DMS114 treated with DMSO at 0.1 percent for 48 hours (cell line): ENCODE data around the gene RELB.
A peak's percentile ranks its signal among the peaks of the same experiment; 100 is the strongest.
"Not testable (repeated sequence)": the region's sequence is repeated elsewhere in the genome, so short reads cannot be mapped to it uniquely, and the experiment has no call there.

Experiments
- DNase-seq: peaks from one replicate; lab custom pipeline; 2025; ENCODE audit not compliant: unreplicated experiment; lab: John Stamatoyannopoulos, UW

RELB gene

DNA sequence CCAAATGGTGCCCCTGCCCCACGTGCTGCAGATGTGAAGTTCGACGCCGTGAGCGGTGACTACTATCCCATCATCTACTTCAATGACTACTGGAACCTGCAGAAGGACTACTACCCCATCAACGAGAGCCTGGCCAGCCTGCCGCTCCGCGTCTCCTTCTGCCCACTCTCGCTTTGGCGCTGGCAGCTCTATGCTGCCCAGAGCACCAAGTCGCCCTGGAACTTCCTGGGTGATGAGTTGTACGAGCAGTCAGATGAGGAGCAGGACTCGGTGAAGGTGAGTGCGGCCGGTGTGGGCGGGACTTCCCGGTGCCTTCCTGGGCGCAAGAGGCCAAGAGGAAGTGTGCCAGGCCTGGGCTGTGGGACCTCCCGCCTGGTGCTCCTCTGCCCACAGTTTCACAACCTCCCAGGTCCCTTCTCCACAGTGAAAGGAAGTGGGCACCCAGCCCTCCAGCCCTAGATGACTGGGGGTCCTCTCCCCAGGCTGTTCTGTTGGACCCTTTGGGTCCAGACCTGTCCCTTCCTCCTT, 14.1 kb upstream of the RELB start:
- no peak for DNase-seq

DNA sequence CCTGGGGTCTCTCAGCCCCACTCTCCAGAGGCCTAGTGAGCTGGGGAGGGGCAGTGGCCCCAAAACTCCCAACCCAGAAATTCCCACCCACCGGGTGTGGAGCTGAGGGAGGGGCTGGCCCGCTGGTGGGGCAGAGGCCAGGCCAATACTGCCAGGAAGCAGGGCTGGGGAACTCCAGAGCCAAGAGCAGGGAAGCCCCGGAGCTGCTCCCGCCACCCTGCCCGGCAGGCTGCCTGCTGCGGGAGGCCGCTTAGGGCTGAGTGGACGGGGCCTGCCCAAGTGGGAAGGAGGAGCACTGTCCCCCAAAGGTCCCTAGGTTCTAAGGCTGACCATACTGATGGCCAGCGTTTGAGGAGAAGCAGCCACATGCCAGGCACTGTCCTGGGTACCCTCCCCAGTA, 13.0 kb upstream of the RELB start:
- DNase-seq: no peak

GRCh38 chr19:44988896-44989556, 12.2 kb upstream of the RELB start:
- no peak for DNase-seq

DNA sequence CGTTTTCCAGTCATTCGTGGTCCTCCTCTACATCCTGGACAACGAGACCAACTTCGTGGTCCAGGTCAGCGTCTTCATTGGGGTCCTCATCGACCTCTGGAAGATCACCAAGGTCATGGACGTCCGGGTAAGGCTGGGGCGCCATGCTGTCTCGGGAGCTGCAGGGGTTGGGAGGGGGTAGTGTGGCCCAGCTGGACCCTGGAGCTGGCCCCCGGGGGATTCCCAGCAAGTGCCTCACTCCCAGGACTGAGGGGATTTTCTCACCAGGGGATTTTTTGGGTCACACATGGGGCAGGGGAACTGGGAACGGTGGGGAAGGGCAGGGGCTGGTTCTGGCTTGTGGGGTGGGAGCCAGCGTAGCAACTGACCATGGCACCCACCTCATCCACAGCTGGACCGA, 10.8 kb upstream of the RELB start:
- no peak for DNase-seq

- no peak for DNase-seq
These were observed 10.3 kb upstream of the RELB start for GRCh38 chr19:44990966-44991365.

- DNase-seq: no peak
These were observed 8.7 kb upstream of the RELB start for GRCh38 chr19:44992336-44993163.

DNA sequence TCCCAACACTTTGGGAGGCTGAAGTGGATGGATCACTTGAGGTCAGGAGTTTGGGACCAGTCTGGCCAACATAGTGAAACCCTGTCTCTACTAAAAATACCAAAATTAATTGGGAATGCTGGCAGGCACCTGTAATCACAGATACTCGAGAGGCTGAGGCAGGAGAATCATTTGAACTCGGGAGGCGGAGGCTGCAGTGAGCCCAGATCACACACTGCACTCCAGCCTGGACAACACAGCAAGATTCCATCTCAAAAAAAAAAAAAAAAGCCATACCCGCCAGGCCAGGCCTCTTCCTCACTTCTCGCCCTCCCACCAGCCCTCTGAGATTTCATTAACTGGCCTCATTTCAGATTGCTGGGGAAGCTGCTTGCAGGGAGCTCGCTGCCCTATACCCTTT, 7.7 kb upstream of the RELB start:
- DNase-seq: no peak

- DNase-seq: no peak
These were observed 7.2 kb upstream of the RELB start for GRCh38 chr19:44993926-44994537.

DNA sequence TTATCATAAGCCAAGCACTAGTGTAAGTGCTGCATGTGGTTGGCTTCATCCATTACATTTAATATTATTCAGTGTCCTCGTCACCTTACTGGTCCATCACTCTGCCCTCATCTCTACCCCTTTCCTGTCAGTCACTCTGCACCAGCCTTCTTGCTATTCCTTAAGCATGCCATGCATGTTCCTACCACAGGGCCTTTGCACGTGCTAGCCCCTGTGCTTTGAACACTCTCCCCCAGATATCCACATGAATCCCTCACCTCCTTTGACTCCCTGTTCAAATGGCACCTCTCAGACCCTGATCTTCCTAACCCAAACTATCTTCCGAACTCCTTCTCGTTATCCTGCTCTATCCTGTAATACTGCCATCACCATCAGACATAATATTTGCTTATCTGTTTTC, 3.2 kb upstream of the RELB start:
- no peak for DNase-seq

GRCh38 chr19:44999131-44999925, 1.9 kb upstream of the RELB start:
- DNase-seq: not testable (repeated sequence)

DNA sequence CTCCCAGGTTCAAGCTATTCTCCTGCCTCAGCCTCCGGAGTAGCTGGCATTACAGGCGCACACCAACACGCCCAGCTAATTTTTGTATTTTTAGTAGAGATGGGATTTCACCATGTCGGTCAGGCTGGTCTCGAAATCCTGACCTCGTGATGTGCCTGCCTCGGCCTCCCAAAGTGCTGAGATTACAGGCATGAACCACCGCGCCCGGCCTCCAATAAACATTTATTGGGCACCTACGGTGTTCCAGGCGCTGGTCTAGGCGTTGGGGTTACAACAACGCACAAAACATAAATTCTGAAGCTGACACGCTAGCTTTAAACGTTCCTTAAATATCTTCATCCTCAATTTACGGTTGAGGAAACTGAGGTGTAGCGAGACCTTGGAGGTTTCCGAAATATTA, 599 bp upstream of the RELB start:
- DNase-seq: not testable (repeated sequence)

DNA sequence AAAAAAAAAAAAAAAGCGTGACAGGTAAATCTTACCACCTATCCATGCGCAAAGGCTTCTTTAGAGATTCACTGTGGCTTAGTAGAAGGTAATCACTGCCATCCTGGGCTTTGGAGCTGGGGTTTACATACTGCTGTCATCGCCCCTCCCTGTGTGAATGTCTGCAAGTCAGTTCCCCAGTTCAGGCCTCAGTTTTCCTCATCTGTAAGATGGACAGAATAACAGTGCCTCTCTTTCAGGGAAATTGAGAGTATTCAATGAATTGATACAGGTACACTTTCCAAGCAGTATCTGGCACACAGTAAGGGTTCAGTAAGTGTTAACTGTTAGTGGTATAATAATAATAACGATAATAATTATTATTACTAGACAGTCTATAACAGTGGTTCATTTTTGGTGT, 2.2 kb downstream of the RELB start:
- no peak for DNase-seq

GRCh38 chr19:45005787-45006186, 4.5 kb downstream of the RELB start:
- no peak for DNase-seq

DNA sequence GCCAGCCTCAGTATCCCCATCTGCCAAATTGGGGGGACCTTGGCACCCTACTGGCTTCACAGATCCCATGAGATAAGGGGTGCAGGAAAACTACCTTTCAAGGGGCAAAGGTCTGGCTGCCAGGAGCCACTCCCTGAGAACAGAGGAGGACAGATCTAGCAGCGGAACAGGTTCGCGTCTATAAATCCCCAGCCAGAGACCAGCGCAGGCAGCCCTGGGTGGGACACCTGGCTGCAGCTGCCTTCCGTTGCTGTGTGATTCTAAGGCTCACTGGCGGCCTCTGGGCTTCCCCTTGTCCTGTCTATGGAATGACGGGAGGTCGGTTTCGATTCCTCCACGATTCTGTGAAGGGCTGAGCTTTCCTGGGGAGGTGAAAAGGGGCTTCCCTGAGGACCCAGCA, 7.3 kb downstream of the RELB start:
- no peak for DNase-seq

DNA sequence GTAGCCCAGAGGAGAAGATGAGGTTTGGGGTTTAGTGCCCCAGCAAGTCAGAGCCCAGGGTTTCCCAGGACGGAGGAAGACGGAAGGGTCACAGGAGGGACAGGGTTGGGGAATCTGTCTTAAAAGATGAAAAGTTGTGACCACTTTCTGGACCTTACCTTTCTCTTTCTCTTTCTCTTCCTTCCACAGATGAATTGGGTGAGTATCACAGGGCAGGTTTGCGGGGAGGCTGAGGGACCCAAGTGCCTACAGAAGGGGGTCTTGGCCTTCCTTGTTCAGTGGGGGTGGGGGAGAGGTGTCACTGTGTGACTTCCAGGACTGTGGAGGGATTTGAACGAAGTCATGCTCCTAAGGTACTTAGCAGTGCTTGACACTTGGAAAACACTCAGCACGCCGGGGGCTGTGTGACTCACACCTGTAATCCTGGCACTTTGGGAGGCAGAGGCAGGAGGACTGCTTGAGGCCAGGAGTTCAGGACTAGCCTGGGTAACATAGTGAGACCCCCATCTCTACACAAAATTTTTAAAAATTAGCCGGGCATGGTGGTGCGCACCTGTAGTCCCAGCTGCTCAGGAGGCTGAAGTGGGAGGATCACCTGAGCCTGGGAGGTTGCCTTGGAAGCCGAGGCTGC, 8.5 kb downstream of the RELB start:
- DNase-seq: no peak

GRCh38 chr19:45010306-45010705, 9.0 kb downstream of the RELB start:
- DNase-seq: no peak

- no peak for DNase-seq
These were observed 10.7 kb downstream of the RELB start for GRCh38 chr19:45011959-45012358.

DNA sequence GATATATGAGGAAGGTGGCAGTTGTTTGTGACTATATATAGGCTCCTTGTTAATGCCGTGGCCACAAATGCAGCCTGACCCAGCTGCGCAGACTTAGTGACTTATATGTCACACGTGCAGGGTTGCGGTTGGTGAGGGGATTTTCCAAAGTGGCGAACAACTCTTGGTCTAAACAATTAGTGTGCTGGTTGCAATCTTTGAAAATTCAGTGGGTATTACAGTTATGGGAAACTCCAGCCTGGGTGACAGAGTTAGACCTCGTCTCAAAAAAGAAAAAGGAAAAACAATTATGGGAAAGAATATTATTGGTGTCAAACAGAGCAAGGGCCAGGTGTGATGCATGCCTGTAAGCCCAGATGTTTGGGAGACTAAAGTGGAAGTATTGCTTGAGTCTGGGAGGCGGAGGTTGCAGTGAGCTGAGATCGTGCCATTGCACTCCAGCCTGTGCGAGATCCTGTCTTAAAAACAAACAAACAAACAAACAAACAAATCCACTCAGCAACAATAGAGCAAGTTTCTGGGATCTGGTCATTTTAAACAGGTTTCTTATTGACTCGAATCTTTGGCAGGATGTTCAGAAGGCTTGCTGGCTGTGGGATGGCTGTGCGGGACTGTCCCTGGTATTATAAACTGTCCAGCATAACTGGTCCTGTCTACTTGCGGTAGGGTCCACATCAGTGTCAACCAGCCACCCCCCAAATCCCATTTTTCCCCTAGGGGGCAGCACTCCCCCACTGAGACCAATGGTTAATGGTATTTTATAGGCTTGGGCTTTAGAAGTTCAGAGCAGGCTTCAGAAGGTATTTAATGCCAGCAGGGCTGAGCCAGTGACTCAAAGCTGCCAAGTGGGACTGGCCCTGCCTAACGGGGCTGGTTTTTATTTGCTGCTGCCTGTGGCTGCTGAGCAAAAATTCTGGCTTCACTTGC, 15.4 kb downstream of the RELB start:
- DNase-seq: peak; percentile 9

DNA sequence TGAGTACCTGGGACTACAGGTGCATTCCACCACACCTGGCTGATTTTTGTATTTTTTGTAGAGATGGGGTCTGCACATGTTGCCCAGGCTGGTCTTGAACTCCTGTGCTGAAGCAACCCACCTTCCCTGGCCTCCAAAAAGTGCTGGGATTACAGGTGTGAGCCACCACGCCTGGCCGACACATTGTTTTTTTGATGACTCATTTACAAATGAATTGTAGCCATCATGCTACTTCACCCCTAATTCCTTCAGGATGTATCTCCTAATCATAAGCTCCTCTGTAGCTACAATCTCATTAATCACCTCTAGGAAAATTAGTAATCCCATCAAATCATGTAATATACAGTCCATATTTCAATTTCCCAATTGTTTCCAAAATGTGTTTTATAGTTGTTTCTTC, 17.9 kb downstream of the RELB start:
- no peak for DNase-seq

GRCh38 chr19:45020071-45020470, 18.8 kb downstream of the RELB start:
- no peak for DNase-seq
